HepG2 (cell line): ENCODE results near the gene CYP46A1. TPM values are rescaled to one million over a fixed set of nuclear protein-coding genes. Genes with fewer than 3 reads are reported as not detected.

Experiments used
- E2F2 ChIP-seq: sonication (generic); formaldehyde crosslinking; IDR thresholded peaks from 2 replicates; pipeline ENCODE4 v1.4.0; 2020; ENCODE audit warnings: missing genetic modification reagents, borderline replicate concordance
- FOXK1 ChIP-seq: sonication (generic); formaldehyde crosslinking; IDR thresholded peaks from 2 replicates; pipeline ENCODE4 v1.4.0; 2020; ENCODE audit warnings: low read depth, missing genetic modification reagents, borderline replicate concordance
- GLI4 ChIP-seq: sonication (generic); formaldehyde crosslinking; IDR thresholded peaks from 2 replicates; pipeline ENCODE4 v1.5.1; 2020; ENCODE audit warnings: missing genetic modification reagents, mild to moderate bottlenecking, moderate library complexity, borderline replicate concordance
- GZF1 ChIP-seq: sonication (generic); formaldehyde crosslinking; IDR thresholded peaks from 2 replicates; pipeline ENCODE4 v1.5.1; 2020; ENCODE audit warnings: mild to moderate bottlenecking, missing genetic modification reagents
- HNRNPL ChIP-seq: fragments of 200-400 bp; formaldehyde crosslinking; IDR thresholded peaks from 2 replicates; pipeline ENCODE4 v1.6.1; 2017; ENCODE audit warnings: mild to moderate bottlenecking, low read depth, low read length
- IKZF5 ChIP-seq: IDR thresholded peaks from 2 replicates; pipeline ENCODE4 v1.6.1; 2018; ENCODE audit warnings: missing genetic modification reagents, mild to moderate bottlenecking, missing compliant biosample characterization
- NFKBIZ ChIP-seq: IDR thresholded peaks from 2 replicates; pipeline ENCODE4 v1.6.1; 2018; ENCODE audit warnings: missing genetic modification reagents, missing compliant biosample characterization
- REPIN1 ChIP-seq: sonication (generic); formaldehyde crosslinking; IDR thresholded peaks from 2 replicates; pipeline ENCODE4 v1.8.0; 2022; ENCODE audit warnings: missing genetic modification reagents, low read depth, mild to moderate bottlenecking, borderline replicate concordance
- RFX1 ChIP-seq: fragments of 450-650 bp; IDR thresholded peaks from 2 replicates; pipeline ENCODE4 v1.6.1; 2017
- ZFP82 ChIP-seq: sonication (generic); formaldehyde crosslinking; IDR thresholded peaks from 2 replicates; pipeline ENCODE4 v1.5.1; 2020; ENCODE audit warnings: mild to moderate bottlenecking, missing genetic modification reagents, borderline replicate concordance
- ZNF572 ChIP-seq: sonication (generic); formaldehyde crosslinking; IDR thresholded peaks from 2 replicates; pipeline ENCODE4 v1.5.1; 2020; ENCODE audit warnings: mild to moderate bottlenecking, missing genetic modification reagents
- ZNF788 ChIP-seq: sonication (generic); formaldehyde crosslinking; IDR thresholded peaks from 2 replicates; pipeline ENCODE4 v1.5.0; 2020; ENCODE audit warnings: mild to moderate bottlenecking, missing genetic modification reagents, borderline replicate concordance
- polyA plus RNA-seq, 8 experiments: library from polyadenylated mRNA; depleted of rRNA in 3 of 8; stranded (reverse) in 7 of 8; unstranded in 1 of 8; fragments of >200 nt; fragmentation: Illumina TruSeq in 4 of 8; extraction: Trizol in 4 of 8; gene quantifications; 2 replicates each; pipeline versions ENCODE4 v1.2.1 to v1.2.3, GENCODE V29; 2011 to 2016; ENCODE audit warnings: low read depth in 4 of 8, missing spikeins in 1 of 8, mixed read lengths in 1 of 8; ENCODE audit not compliant: insufficient read depth in 1 of 8
- total RNA-seq, 5 experiments: library from RNA; depleted of rRNA; stranded (reverse); fragments of >200 nt; fragmentation: Illumina TruSeq; extraction: Trizol; gene quantifications; 2 replicates each; pipeline ENCODE4 v1.2.3, GENCODE V29; 2016; ENCODE audit warnings: low read depth in 1 of 5

Gene CYP46A1
- total and polyA plus RNA-seq, 2 of the 13 experiments (the other 11 are each of a cell fraction or from before 2014, with no cell fraction given), result not detected

DNA sequence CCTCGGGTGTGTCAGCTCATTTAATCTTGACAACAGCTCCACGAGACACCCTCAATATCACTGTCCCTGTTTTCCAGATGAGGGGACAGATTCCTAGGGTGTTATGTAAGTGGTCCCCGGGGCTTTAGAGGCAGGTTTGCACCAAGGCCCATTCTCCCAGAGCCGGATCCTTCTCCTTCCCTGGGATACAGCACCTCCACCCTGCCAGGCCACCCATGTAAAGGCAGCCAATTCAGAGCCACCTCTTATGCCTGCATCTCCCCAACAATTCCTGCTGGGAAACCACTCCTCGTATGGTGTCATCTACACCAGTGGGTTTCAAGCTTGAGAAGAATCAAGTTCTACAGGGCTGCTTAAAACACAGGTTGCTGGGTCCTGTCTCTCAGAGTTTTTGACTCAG lies 4.1 kb upstream of the CYP46A1 start (continued):
- no peak for TF ChIP-seq E2F2 (CRISPR knock-in tag)
- no peak for TF ChIP-seq FOXK1 (CRISPR knock-in tag)
- no peak for TF ChIP-seq ZNF788 (CRISPR knock-in tag)
- TF ChIP-seq ZFP82 (CRISPR knock-in tag), result no peak
- no peak for TF ChIP-seq REPIN1 (CRISPR knock-in tag)
- no peak for TF ChIP-seq NFKBIZ (CRISPR knock-in tag)
- TF ChIP-seq GZF1 (CRISPR knock-in tag), result no peak
- no peak for TF ChIP-seq HNRNPL
- no peak for TF ChIP-seq GLI4
- TF ChIP-seq RFX1, result no peak
- no peak for TF ChIP-seq IKZF5 (CRISPR knock-in tag)
- TF ChIP-seq ZNF572 (CRISPR knock-in tag), result no peak
